ENCODE data around the gene NCF2. TPM values are rescaled to one million over a fixed set of nuclear protein-coding genes. Genes with fewer than 3 reads are reported as not detected.

NCF2 gene
- total and polyA plus RNA-seq, 12 donors, result 2.3 to 22.7 (median 13.9) TPM

DNA sequence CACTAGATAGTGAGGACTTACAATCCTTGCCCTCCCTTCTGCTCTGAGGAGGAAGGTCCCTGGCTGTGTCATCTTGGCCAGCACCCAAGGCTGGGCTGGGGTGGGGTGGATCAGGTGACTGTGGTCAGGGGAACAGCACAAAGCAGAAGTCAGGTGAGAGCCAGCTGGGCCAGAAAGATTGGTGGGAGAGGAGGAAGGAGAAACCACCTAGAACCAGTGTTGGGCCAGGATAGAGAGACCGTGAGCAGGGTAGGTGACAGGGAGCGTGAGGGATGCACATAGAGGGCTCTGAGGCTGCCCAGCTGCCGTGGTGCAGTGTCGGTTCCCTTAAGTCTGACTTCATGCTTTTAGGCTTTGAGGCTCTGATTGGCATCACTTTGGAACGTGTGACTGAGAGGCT lies 22.7 kb downstream of the NCF2 start:
- no peak for TF ChIP-seq POLR2A (IDR thresholded peaks at IDR 0.05)
- TF ChIP-seq, protein P1, sequence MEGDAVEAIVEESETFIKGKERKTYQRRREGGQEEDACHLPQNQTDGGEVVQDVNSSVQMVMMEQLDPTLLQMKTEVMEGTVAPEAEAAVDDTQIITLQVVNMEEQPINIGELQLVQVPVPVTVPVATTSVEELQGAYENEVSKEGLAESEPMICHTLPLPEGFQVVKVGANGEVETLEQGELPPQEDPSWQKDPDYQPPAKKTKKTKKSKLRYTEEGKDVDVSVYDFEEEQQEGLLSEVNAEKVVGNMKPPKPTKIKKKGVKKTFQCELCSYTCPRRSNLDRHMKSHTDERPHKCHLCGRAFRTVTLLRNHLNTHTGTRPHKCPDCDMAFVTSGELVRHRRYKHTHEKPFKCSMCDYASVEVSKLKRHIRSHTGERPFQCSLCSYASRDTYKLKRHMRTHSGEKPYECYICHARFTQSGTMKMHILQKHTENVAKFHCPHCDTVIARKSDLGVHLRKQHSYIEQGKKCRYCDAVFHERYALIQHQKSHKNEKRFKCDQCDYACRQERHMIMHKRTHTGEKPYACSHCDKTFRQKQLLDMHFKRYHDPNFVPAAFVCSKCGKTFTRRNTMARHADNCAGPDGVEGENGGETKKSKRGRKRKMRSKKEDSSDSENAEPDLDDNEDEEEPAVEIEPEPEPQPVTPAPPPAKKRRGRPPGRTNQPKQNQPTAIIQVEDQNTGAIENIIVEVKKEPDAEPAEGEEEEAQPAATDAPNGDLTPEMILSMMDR (IDR thresholded peaks at IDR 0.05), result no peak
- Histone ChIP-seq H3K27ac (peak overlapping the region in 1 of 5 donors; percentile 62), H3K4me3 (no peak overlapping the region), H3K9me3 (replicated peaks in 1 of 3) (no peaks in the 10 kb centered on the region), H3K36me3 (replicated peaks in 1 of 2) (no peaks in the 10 kb centered on the region), H3K4me1 (replicated peaks in 1 of 2) (peaks cover 5 to 15% of the 10 kb centered on the region in 2 donors), H3K27me3 (no peaks in the 10 kb centered on the region)
- intact Hi-C loops (cut with DNase I), result no loop called here
- 72 to 80% (median 74%) methylated on average over 5 of the region's 5 CpGs for WGBS, 4 donors
- peak in 6 of 7 donors; percentile 35 to 57 (median 46) for DNase-seq

DNA sequence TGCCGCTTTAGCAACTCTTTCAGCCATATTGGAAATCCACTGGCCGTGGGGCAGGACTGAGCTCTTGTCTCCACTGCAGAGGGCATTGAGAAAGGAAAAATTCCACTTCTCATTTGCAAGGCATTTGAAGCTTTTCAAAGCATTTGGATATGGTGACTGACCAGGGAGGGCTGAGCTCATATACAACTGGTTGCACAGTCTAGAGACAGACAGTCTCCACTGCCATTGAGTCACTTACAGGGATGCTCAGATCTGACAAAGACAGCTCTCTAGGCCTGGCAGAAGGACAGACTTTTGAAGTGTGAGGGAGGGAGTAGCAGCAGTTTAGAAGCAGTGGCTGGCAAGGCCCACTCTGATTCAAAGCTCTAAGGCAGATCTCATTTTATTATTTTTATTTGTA lies 24.2 kb downstream of the NCF2 start:
- DNase-seq, result peak in 1 of 7 donors; percentile 6
- H3K36me3 ChIP-seq (replicated peaks in 1 of 2), result no peaks in the 10 kb centered on the region
- TF ChIP-seq POLR2A (IDR thresholded peaks at IDR 0.05), result no peak
- TF ChIP-seq, protein P1 (IDR thresholded peaks at IDR 0.05), result no peak
- peaks cover 5 to 15% of the 10 kb centered on the region in 2 donors for H3K4me1 ChIP-seq (replicated peaks in 1 of 2)
- H3K9me3 ChIP-seq (replicated peaks in 1 of 3), result no peaks in the 10 kb centered on the region
- no peak overlapping the region for H3K4me3 ChIP-seq
- no peaks in the 10 kb centered on the region for H3K27me3 ChIP-seq
- WGBS, 4 donors, result 80 to 98% (median 95%) methylated on average over 2 of the region's 2 CpGs
- H3K27ac ChIP-seq, result no peak overlapping the region
- intact Hi-C loops (cut with DNase I), result no loop called here

DNA sequence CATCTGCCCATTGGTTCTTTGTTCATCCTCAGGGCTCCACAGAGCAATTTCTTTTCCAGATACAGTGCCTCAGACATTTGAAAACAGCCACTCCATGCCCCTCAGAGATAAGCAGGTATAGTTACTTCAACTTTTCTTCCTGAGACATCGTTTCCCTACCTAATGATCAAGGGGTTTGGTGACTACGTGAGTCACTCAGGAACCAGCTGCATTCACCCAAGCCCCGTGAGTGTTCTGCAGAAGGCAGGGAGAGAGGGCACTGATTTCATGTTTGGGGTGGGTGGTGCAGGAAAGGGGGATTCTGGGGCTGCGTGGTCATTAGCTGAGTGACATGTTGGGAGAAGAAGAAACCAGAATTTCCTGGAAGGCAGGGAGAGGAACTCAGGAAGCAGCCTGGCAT lies 25.0 kb downstream of the NCF2 start:
- Histone ChIP-seq H3K4me1 (replicated peaks in 1 of 2) (peaks cover 5 to 15% of the 10 kb centered on the region in 2 donors), H3K27ac (no peak overlapping the region), H3K9me3 (replicated peaks in 1 of 3) (no peaks in the 10 kb centered on the region), H3K4me3 (no peak overlapping the region), H3K36me3 (replicated peaks in 1 of 2) (no peaks in the 10 kb centered on the region), H3K27me3 (no peaks in the 10 kb centered on the region)
- WGBS, 4 donors, result 55 to 75% (median 61%) methylated on average over 4 of the region's 4 CpGs
- intact Hi-C loops (cut with DNase I), result no loop called here
- peak in 1 of 7 donors; percentile 1 for DNase-seq
- TF ChIP-seq POLR2A (IDR thresholded peaks at IDR 0.05), result no peak
- TF ChIP-seq, protein P1 (IDR thresholded peaks at IDR 0.05), result no peak

DNA sequence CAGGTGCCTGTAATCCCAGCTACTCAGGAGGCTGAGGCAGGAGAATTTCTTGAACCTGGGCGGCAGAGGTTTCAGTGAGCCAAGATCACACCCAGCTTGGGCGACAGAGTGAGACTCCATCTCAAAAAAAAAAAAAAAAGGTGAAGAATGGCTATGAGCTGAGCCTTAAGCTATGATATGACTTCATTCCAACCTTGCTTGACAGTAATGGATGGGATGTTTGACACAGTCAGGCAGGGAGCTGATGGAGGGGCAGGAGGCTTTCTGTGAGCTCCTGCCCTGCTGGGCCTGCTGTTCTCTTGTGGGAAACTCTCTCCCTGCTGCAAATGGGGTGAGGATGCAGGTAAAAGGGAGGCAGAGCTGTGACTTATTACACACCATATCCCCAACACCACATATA lies 27.6 kb downstream of the NCF2 start:
- no peak overlapping the region for H3K27ac ChIP-seq
- WGBS, 4 donors, result 69 to 97% (median 95%) methylated on average over 2 of the region's 2 CpGs
- no peak overlapping the region for H3K4me3 ChIP-seq
- TF ChIP-seq, protein P1 (IDR thresholded peaks at IDR 0.05), result no peak
- TF ChIP-seq POLR2A (IDR thresholded peaks at IDR 0.05), result no peak
- no peaks in the 10 kb centered on the region for H3K27me3 ChIP-seq
- peaks cover 0 to 4% of the 10 kb centered on the region in 2 donors for H3K4me1 ChIP-seq (replicated peaks in 1 of 2)
- intact Hi-C loops (cut with DNase I), result no loop called here
- H3K36me3 ChIP-seq (replicated peaks in 1 of 2), result no peaks in the 10 kb centered on the region
- no peaks in the 10 kb centered on the region for H3K9me3 ChIP-seq (replicated peaks in 1 of 3)
- DNase-seq, result no peak
